Tibial artery (tissue), 4 donors: ENCODE measurements around the gene PTPRG.

Experiments used
- DNase-seq, 2 donors: peaks; one replicate each; pipeline ENCODE4 v3.0.0-alpha.2; 2019
- H3K27ac ChIP-seq, 2 donors: fragments of 200-600 bp; sonication (generic) in 1 of 2; 1 replicate in 1 of 2; 2 replicates in 1 of 2; pipeline ENCODE4 v1.5.1; 2018 to 2019; ENCODE audit warnings: mild to moderate bottlenecking in 1 of 2
- H3K27me3 ChIP-seq, 2 donors: fragments of 200-600 bp; sonication (generic) in 1 of 2; one replicate each; pipeline versions ENCODE4 v1.5.1 to v1.6.0; 2016 to 2019
- H3K36me3 ChIP-seq, 3 donors: fragments of 200-600 bp; sonication (generic) in 2 of 3; one replicate each; pipeline ENCODE4 v1.5.1; 2016 to 2019; ENCODE audit warnings: mild to moderate bottlenecking in 2 of 3
- H3K4me1 ChIP-seq, 4 donors: fragments of 200-600 bp; sonication (generic) in 2 of 4; 1 replicate in 3 of 4; 2 replicates in 1 of 4; pipeline ENCODE4 v1.5.1; 2016 to 2019
- H3K4me3 ChIP-seq, 2 donors: fragments of 200-600 bp; sonication (generic) in 1 of 2; 1 replicate in 1 of 2; 2 replicates in 1 of 2; pipeline ENCODE4 v1.5.1; 2018 to 2019; ENCODE audit warnings: mild to moderate bottlenecking in 2 of 2
- H3K9me3 ChIP-seq, 3 donors: fragments of 200-600 bp; sonication (generic) in 1 of 3; one replicate each; pipeline ENCODE4 v1.5.1; 2016 to 2019
- intact Hi-C: fragments of 100-400 bp; cut with DNase I; formaldehyde crosslinking; loops from one replicate; pipeline ENCODE4 v1.15.0; 2023; ENCODE audit warnings: low total_unique reads
- TF ChIP-seq, protein P1 (sequence below), 2 experiments: fragments of 200-600 bp in 1 of 2; fragments of 450-650 bp in 1 of 2; IDR thresholded peaks; one replicate each; pipeline ENCODE4 v1.5.1; 2017 to 2019; ENCODE audit warnings: antibody characterized with exemption in 2 of 2, mild to moderate bottlenecking in 1 of 2, moderate library complexity in 1 of 2

Gene PTPRG

GRCh38 chr3:61632568-61633175 lies 71.3 kb downstream of the PTPRG start:
- peaks cover 0 to 16% (median 4%) of the 10 kb centered on the region in 4 donors for H3K4me1 ChIP-seq
- no peaks in the 10 kb centered on the region for H3K27me3 ChIP-seq
- intact Hi-C loops: no loop called here
- no peak overlapping the region for H3K27ac ChIP-seq
- H3K9me3 ChIP-seq: no peaks in the 10 kb centered on the region
- TF ChIP-seq, protein P1, sequence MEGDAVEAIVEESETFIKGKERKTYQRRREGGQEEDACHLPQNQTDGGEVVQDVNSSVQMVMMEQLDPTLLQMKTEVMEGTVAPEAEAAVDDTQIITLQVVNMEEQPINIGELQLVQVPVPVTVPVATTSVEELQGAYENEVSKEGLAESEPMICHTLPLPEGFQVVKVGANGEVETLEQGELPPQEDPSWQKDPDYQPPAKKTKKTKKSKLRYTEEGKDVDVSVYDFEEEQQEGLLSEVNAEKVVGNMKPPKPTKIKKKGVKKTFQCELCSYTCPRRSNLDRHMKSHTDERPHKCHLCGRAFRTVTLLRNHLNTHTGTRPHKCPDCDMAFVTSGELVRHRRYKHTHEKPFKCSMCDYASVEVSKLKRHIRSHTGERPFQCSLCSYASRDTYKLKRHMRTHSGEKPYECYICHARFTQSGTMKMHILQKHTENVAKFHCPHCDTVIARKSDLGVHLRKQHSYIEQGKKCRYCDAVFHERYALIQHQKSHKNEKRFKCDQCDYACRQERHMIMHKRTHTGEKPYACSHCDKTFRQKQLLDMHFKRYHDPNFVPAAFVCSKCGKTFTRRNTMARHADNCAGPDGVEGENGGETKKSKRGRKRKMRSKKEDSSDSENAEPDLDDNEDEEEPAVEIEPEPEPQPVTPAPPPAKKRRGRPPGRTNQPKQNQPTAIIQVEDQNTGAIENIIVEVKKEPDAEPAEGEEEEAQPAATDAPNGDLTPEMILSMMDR (IDR thresholded peaks at IDR 0.05): no peak
- DNase-seq: no peak
- H3K4me3 ChIP-seq: no peak overlapping the region
- H3K36me3 ChIP-seq: no peaks in the 10 kb centered on the region

GRCh38 chr3:61634678-61635077 lies 73.3 kb downstream of the PTPRG start:
- intact Hi-C loops: no loop called here
- TF ChIP-seq, protein P1 (IDR thresholded peaks at IDR 0.05): no peak
- Histone ChIP-seq H3K36me3 (no peaks in the 10 kb centered on the region), H3K27ac (no peak overlapping the region), H3K4me1 (peaks cover 0 to 25% (median 5%) of the 10 kb centered on the region in 4 donors), H3K4me3 (no peak overlapping the region), H3K9me3 (no peaks in the 10 kb centered on the region), H3K27me3 (no peaks in the 10 kb centered on the region)
- no peak for DNase-seq

DNA sequence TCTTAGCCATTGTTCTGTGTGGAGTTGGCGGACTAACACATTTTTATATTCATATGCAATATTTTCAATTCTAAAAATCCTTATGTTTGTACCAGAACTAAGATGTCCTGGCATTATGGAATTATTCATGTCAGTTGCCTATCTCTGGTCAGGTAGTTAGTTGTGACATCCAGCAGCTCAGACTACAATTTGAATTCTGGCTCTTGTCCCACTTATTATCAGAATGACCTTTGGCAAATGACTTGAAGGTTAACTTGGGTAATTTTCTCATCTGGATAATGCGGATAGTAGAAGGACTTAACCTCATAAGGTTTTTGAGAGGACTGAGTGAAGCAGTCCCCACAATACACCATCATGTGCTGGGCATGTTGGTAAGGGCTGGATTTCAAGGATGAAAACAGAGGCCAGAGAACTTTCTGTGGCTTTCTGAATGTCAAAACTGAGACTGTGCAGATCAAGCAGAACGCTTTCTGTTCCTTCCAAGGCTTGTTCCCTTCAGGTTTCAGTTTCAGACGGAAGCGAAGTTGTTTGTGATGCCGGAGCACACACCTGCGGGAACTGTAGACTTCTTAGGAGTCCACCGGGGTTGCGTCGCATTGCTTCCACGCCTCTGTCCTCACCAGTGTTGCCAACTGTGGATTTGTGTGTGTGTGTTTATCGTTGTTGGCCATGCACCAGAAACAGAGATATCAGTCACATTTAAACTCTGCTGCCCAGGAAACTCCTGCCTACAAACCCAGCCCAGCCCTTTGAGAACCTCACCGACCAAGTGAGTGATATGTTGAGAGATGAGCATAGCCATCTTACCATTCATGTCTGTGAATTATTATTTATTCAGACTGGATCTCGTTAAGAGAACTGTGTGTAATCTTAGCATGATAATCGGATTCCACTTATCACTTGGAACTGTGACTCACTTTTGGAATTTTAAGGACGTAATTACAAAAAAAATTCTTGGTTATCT lies 76.0 kb downstream of the PTPRG start:
- intact Hi-C loops: no loop called here
- Histone ChIP-seq H3K4me3 (peak overlapping the region; percentile 36 to 43), H3K27ac (peak overlapping the region; percentile 51 to 54), H3K4me1 (peaks cover 0 to 46% (median 5%) of the 10 kb centered on the region in 4 donors), H3K9me3 (no peaks in the 10 kb centered on the region), H3K27me3 (no peaks in the 10 kb centered on the region), H3K36me3 (no peaks in the 10 kb centered on the region)
- TF ChIP-seq, protein P1 (IDR thresholded peaks at IDR 0.05): no peak
- no peak for DNase-seq

- H3K27ac ChIP-seq: no peak overlapping the region
- H3K27me3 ChIP-seq: no peaks in the 10 kb centered on the region
- DNase-seq: no peak
- TF ChIP-seq, protein P1 (IDR thresholded peaks at IDR 0.05): no peak
- H3K36me3 ChIP-seq: no peaks in the 10 kb centered on the region
- intact Hi-C loops: no loop called here
- no peak overlapping the region for H3K4me3 ChIP-seq
- H3K4me1 ChIP-seq: peaks cover 0 to 54% (median 7%) of the 10 kb centered on the region in 4 donors
- no peaks in the 10 kb centered on the region for H3K9me3 ChIP-seq
Measured at GRCh38 chr3:61638741-61639140, 77.4 kb downstream of the PTPRG start.

DNA sequence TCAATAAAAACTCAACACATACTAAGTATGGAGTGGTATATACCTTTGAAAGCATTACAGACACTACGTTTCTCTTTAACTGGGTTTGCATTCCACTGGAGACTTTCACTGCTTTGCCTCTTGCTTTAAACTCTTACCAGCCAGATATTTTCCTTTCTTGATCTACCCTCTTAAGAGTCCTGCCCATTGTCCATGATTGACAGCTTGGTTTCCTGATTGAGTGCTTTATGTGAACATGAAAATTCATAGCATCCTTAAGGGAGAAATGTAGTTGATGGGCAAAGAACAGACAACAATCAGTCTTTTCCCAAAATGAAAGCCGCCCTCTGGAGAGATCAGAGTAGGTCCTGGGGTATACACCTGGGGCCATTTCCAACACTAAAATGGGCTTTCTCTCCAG lies 78.6 kb downstream of the PTPRG start:
- H3K4me1 ChIP-seq: peaks cover 0 to 67% (median 10%) of the 10 kb centered on the region in 4 donors
- H3K27ac ChIP-seq: no peak overlapping the region
- no peaks in the 10 kb centered on the region for H3K36me3 ChIP-seq
- TF ChIP-seq, protein P1 (IDR thresholded peaks at IDR 0.05): no peak
- no peak overlapping the region for H3K4me3 ChIP-seq
- intact Hi-C loops: no loop called here
- no peaks in the 10 kb centered on the region for H3K27me3 ChIP-seq
- no peak for DNase-seq
- no peaks in the 10 kb centered on the region for H3K9me3 ChIP-seq
